NB4 (cell line): ENCODE data around the gene NRXN3.

Source experiments
- DNase-seq: peaks from one replicate; pipeline ENCODE4 v3.0.0; 2010; ENCODE audit warnings: low read depth
- H3K4me3 ChIP-seq: one replicate; pipeline ENCODE4 v1.5.1; 2011; ENCODE audit warnings: mild to moderate bottlenecking, low read depth, low read length, moderate library complexity
- MYC ChIP-seq: IDR thresholded peaks from 2 replicates; pipeline ENCODE4 v1.6.1; 2011; ENCODE audit warnings: low read depth, low read length
- POLR2A ChIP-seq: IDR thresholded peaks from 2 replicates; pipeline ENCODE4 v1.6.1; 2011; ENCODE audit warnings: mild to moderate bottlenecking; ENCODE audit not compliant: insufficient read length; ENCODE audit errors: extremely low read depth
- TF ChIP-seq, protein P1 (sequence below): IDR thresholded peaks from one replicate; pipeline ENCODE4 v1.5.1; 2012; ENCODE audit warnings: low read depth, low read length
- TF ChIP-seq, protein P2 (sequence below): IDR thresholded peaks from 2 replicates; pipeline ENCODE4 v1.6.1; 2011; ENCODE audit warnings: low read depth, low read length

The NRXN3 gene

DNA sequence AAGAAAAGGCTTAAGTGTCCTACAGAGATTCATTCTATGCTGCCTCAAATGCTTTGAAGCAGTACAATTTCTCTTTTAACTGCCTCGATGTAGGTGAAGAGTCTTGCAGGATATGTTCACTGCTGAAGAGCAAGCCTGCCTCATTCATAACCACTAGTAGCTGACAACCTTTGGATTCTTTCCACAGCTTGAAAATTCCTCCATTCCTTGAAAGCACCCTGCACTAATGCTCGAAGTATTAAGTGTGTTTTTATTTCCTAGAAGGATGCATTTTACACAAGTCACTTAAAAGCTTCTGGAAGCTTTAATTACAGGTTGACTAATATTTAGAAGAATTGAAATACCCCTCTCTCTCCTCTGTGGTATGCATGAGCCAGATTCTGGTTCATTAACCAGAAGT is 1611.7 kb downstream of the NRXN3 start:
- H3K4me3 ChIP-seq = no peak overlapping the region
- TF ChIP-seq POLR2A (no peak), MYC (no peak)
- TF ChIP-seq, protein P1, sequence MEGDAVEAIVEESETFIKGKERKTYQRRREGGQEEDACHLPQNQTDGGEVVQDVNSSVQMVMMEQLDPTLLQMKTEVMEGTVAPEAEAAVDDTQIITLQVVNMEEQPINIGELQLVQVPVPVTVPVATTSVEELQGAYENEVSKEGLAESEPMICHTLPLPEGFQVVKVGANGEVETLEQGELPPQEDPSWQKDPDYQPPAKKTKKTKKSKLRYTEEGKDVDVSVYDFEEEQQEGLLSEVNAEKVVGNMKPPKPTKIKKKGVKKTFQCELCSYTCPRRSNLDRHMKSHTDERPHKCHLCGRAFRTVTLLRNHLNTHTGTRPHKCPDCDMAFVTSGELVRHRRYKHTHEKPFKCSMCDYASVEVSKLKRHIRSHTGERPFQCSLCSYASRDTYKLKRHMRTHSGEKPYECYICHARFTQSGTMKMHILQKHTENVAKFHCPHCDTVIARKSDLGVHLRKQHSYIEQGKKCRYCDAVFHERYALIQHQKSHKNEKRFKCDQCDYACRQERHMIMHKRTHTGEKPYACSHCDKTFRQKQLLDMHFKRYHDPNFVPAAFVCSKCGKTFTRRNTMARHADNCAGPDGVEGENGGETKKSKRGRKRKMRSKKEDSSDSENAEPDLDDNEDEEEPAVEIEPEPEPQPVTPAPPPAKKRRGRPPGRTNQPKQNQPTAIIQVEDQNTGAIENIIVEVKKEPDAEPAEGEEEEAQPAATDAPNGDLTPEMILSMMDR = no peak
- TF ChIP-seq, protein P2, sequence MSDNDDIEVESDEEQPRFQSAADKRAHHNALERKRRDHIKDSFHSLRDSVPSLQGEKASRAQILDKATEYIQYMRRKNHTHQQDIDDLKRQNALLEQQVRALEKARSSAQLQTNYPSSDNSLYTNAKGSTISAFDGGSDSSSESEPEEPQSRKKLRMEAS = no peak
- DNase-seq = no peak

DNA sequence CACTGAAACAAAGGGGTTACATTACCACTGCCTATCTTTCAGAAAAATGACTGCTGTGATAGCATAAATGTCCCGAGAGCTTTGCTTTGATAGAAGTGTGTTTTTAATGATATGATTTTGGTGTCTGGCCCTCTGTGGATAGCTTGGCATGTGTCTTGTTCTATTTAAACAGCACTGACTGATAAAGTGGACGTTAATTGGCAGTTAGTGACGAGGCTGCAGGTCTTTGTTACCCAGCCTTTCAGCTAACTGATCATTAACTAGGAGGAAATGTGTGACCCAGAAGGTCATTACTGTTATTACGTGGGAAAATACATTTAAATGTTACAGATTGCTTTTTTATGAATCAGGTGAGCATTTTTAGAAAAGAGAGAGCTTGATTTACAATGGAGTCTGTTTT is 1612.9 kb downstream of the NRXN3 start:
- no peak overlapping the region for H3K4me3 ChIP-seq
- DNase-seq = no peak
- TF ChIP-seq, protein P2 = no peak
- TF ChIP-seq MYC (no peak), POLR2A (no peak)
- TF ChIP-seq, protein P1 = no peak

DNA sequence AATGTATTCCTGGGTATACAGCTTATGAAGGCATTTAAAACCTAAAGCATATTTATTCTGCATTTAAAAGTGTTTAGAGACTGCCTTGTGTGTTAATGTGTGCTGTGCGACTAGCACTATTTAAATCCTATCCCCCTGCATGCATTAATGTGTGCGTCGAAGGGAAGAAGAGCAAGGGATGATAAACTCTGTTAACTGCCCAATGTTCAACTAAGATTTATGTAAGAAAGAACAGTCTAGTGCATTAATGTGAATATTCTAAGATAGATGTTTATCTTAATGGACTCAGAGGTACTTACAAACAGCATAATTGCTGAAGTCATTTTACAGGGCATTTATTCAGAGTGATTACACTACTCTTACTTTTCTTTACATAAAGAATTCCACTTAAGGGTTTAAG is 1616.3 kb downstream of the NRXN3 start:
- TF ChIP-seq, protein P2 = no peak
- TF ChIP-seq MYC (no peak), POLR2A (no peak)
- TF ChIP-seq, protein P1 = no peak
- no peak overlapping the region for H3K4me3 ChIP-seq

DNA sequence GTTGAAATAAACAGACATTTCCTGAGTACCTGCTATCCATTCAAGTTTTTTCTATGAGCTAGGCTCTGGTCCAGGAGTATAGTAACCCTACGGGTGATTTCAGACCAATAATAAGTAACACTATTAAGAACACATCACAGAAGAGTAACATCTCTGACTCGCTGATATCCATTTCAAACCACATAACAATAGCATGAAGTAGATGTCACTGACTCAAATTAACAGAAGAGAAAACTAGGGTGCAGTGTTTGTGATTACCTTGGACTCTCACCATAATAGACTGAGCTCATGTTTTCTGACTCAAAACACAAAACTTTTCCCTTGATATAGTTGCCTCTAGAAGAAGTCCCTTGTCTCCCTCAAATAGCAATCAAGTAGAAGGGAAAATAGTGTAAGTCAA is 1618.2 kb downstream of the NRXN3 start:
- TF ChIP-seq, protein P1 = no peak
- TF ChIP-seq, protein P2 = no peak
- TF ChIP-seq POLR2A (no peak), MYC (no peak)
- H3K4me3 ChIP-seq = no peak overlapping the region
- no peak for DNase-seq

More for the DNA sequence above, 1616.3 kb downstream of the NRXN3 start:
- DNase-seq = no peak

DNA sequence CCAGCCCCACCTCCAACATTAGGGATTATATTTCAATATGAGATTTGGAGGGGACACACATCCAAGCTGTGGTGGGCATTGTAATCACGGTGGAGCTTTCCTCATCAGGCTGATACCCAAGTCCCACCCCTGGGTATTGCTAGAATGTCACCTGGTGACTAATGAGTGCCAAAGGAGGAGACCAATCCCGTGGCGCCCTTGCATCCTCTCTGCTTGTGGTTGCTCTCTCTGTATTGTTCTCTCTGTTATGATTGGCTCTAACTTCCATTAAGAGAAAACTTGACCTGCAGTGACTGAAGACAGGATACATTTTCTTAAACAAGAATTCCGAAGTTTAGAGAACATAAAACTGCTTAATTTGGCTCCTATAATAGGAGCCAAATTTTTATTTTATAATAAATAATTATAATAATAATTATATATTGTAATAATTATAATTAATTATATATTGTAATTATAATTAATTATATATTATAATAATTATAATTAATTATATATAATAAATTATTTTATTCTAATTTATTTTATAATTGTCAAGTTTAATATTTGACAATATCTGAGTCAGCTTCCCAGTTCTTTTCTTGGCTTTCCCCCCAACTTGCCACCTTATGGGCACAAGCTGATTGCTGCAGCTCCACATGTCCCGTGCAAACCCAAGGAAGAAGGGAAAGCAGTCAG is 1621.0 kb downstream of the NRXN3 start:
- DNase-seq = no peak
- no peak overlapping the region for H3K4me3 ChIP-seq
- TF ChIP-seq, protein P2 = no peak
- TF ChIP-seq, protein P1 = no peak
- TF ChIP-seq POLR2A (no peak), MYC (no peak)
